Astrocyte of the spinal cord (primary cell): ENCODE data around the gene CKAP5.
A peak's percentile ranks its signal among the peaks of the same experiment; 100 is the strongest.

Source experiments
- DNase-seq: peaks from one replicate; pipeline ENCODE4 v3.0.0; 2011; ENCODE audit warnings: low read depth, low spot score
- H3K4me3 ChIP-seq: 2 replicates; pipeline ENCODE4 v1.5.1; 2011; ENCODE audit warnings: low read depth, mild to moderate bottlenecking, low read length, moderate library complexity
- in situ Hi-C: cut with HindIII; loops from 2 replicates; pipeline ENCODE4 v1.10.0; 2017; ENCODE audit warnings: low sequenced_read_pairs
- TF ChIP-seq, protein P1 (sequence below): IDR thresholded peaks from 2 replicates; pipeline ENCODE4 v1.5.1; 2012; ENCODE audit warnings: low read depth, mild to moderate bottlenecking, low read length, inconsistent platforms

CKAP5 gene

GRCh38 chr11:46846510-46846830 is 390 bp upstream of the CKAP5 start:
- TF ChIP-seq, protein P1, sequence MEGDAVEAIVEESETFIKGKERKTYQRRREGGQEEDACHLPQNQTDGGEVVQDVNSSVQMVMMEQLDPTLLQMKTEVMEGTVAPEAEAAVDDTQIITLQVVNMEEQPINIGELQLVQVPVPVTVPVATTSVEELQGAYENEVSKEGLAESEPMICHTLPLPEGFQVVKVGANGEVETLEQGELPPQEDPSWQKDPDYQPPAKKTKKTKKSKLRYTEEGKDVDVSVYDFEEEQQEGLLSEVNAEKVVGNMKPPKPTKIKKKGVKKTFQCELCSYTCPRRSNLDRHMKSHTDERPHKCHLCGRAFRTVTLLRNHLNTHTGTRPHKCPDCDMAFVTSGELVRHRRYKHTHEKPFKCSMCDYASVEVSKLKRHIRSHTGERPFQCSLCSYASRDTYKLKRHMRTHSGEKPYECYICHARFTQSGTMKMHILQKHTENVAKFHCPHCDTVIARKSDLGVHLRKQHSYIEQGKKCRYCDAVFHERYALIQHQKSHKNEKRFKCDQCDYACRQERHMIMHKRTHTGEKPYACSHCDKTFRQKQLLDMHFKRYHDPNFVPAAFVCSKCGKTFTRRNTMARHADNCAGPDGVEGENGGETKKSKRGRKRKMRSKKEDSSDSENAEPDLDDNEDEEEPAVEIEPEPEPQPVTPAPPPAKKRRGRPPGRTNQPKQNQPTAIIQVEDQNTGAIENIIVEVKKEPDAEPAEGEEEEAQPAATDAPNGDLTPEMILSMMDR, result no peak
- DNase-seq, result no peak
- H3K4me3 ChIP-seq, result peak overlapping the region; percentile 94
- in situ Hi-C loops, result no loop called here

- in situ Hi-C loops, result no loop called here
- DNase-seq, result no peak
- TF ChIP-seq, protein P1, result no peak
- H3K4me3 ChIP-seq, result peak overlapping the region; percentile 94
Observed at GRCh38 chr11:46845440-46845739, 690 bp downstream of the CKAP5 start.

DNA sequence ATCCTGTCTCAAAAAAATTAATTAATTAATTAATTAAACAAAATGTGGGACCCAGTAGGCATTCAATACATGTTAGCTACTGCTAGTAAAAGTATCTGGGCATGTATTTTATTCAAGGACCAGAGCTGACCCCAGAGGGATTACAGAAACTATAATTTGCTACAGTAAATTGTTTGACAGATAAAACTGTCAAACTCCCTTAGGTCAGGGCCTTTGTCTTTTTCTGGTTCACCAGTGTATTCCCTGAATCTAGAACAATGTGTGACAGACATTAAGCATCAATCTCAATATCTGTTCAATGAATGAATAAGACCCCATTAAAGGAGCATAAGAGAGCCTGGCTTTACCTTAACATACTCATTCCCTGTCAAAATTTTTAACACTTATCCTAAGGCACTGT is 6.0 kb downstream of the CKAP5 start:
- no peak overlapping the region for H3K4me3 ChIP-seq
- no peak for DNase-seq
- in situ Hi-C loops, result no loop called here
- TF ChIP-seq, protein P1, result no peak

DNA sequence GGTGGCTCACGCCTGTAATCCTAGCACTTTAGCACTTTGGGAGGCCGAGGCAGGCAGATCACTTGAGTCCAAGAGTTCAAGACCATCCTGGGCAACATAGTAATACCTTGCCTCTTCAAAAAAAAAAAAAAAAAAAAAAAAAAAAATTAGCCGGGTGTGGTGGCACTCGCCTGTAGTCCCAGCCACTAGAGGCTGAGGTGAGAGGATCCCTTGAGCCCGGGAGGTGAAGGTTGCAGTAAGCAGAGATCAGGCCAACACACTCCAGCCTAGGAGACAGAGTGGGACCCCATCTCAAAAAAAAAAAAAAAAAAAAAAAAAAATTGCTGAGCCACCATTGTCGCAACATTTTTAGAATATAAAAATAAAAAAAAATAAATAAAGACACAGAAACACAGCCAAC is 7.6 kb downstream of the CKAP5 start:
- H3K4me3 ChIP-seq, result no peak overlapping the region
- no peak for DNase-seq
- TF ChIP-seq, protein P1, result no peak
- in situ Hi-C loops, result no loop called here

DNA sequence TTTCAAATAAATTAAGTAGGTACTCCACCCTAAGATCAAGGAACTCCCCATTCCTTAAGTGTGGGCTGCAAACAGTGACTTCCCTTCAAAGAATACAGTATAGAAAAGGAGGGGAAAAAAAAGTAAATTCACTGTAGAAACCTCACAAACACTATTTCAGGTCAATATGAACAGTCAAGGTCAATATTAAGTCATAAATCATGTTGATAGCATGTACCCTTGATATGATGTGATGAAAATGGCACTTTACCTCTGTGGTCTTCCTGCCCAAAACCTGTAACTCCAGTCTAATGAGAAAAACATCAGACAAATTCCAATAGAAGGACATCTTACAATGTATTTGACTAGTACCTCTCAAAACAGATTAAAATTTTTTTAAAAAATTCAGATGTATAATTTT is 8.2 kb downstream of the CKAP5 start:
- TF ChIP-seq, protein P1, result no peak
- no peak for DNase-seq
- no peak overlapping the region for H3K4me3 ChIP-seq
- in situ Hi-C loops, result no loop called here

- TF ChIP-seq, protein P1, result no peak
- in situ Hi-C loops, result no loop called here
Observed at GRCh38 chr11:46836870-46837269, 9.2 kb downstream of the CKAP5 start.

DNA sequence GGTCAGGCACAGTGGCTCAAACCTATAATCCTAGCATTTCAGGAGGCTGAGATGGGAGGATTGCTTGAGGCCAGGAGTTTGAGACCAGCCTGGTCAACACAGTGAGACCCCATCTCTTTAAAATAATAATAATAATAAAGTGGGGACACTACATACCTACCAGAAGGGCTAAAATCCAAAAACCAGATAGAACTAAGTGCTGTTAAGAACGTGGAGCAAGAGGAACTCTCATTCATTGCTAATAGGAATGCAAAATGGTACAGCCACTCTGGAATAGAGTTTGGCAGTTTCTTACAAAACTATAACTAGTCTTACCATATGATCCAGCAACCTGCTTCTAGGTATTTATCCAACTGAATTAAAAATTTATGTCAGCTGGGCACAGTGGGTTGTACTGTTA is 9.6 kb downstream of the CKAP5 start:
- no peak for DNase-seq
- TF ChIP-seq, protein P1, result no peak
- no peak overlapping the region for H3K4me3 ChIP-seq
- in situ Hi-C loops, result no loop called here

More at GRCh38 chr11:46836870-46837269, 9.2 kb downstream of the CKAP5 start:
- H3K4me3 ChIP-seq, result no peak overlapping the region
- no peak for DNase-seq
